Left lung (tissue), 10 donors: ENCODE results near the gene KSR2. TPM values are rescaled to one million over a fixed set of nuclear protein-coding genes. Genes with fewer than 3 reads are reported as not detected.

ENCODE experiments used
- ATAC-seq: fragments of 200-7000 bp; cut with Tn5 transposase; one replicate; pipeline ENCODE4 v1.9.1; 2020; ENCODE audit warnings: moderate library complexity
- DNase-seq, 4 donors: peaks; one replicate each; pipeline ENCODE4 v3.0.0-alpha.2; 2013 to 2020
- H3K27ac ChIP-seq, 2 donors: fragments of 200-600 bp; sonication (generic) in 1 of 2; one replicate each; pipeline versions ENCODE4 v1.5.0 to v1.8.0; 2020 to 2021
- H3K27me3 ChIP-seq, 2 donors: fragments of 200-600 bp; sonication (generic) in 1 of 2; one replicate each; pipeline versions ENCODE4 v1.5.0 to v1.8.0; 2020 to 2021
- H3K36me3 ChIP-seq, 2 donors: fragments of 200-600 bp; sonication (generic) in 1 of 2; one replicate each; pipeline versions ENCODE4 v1.5.0 to v1.8.0; 2020 to 2021
- H3K4me1 ChIP-seq, 2 donors: fragments of 200-600 bp; one replicate each; pipeline ENCODE4 v1.8.0; 2021
- H3K4me3 ChIP-seq, 2 donors: fragments of 200-600 bp; sonication (generic) in 1 of 2; one replicate each; pipeline versions ENCODE4 v1.5.0 to v1.8.0; 2020 to 2021; ENCODE audit warnings: mild to moderate bottlenecking in 1 of 2
- H3K9me3 ChIP-seq, 2 donors: fragments of 200-600 bp; sonication (generic) in 1 of 2; one replicate each; pipeline versions ENCODE4 v1.5.0 to v1.8.0; 2020 to 2021
- intact Hi-C, 2 donors: fragments of 100-400 bp; cut with DNase I; formaldehyde crosslinking; loops; one replicate each; pipeline versions ENCODE4 v1.11.2 to v1.14.2; 2022
- polyA plus RNA-seq, 6 donors: library from polyadenylated mRNA; unstranded; fragments of 120-200 nt; gene quantifications; one replicate each; pipeline ENCODE4 v1.2.1, GENCODE V29; 2013; ENCODE audit not compliant: insufficient read length in 6 of 6
- total RNA-seq, 2 donors: library from RNA; stranded (reverse); fragmentation: NEBNext Ultra II Directional; extraction: Animal tissue kit (Norgen Biotek cat#: 25700); gene quantifications; one replicate each; pipeline ENCODE4 v1.2.1, GENCODE V29; 2021
- TF ChIP-seq, protein P1 (sequence below), 2 donors: fragments of 200-600 bp; sonication (generic) in 1 of 2; IDR thresholded peaks; one replicate each; pipeline versions ENCODE4 v1.5.0 to v1.8.0; 2021; ENCODE audit warnings: antibody characterized with exemption in 2 of 2
- donor health status: DM: no; HTN: yes; CAD: no.
- donor health status: DM: no; HTN: no; CAD: no.

The KSR2 gene
- total and polyA plus RNA-seq, 8 donors = 0.28 to 1.4 (median 0.41) TPM

DNA sequence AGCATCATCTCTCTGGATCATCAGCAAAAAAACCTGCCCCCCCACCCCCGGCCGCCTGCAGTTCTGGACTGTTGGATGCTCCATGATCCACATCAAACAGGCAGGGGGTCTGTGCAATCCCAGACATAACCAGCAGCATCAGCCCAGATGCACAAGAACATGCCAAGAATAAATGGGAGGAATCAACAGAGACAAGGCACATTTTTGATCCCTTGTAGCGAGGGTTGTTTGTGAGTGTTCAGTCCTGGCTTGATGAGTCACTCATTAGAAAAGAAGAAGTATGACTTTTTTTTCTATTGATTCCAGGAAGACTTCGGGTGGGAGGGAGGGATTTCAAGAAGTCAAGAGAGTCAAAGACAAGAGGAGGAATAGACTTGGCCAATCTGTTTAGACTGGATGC, 244.2 kb downstream of the KSR2 start:
- Histone ChIP-seq H3K9me3 (no peaks in the 10 kb centered on the region), H3K27me3 (peaks cover 0 to 8% of the 10 kb centered on the region in 2 donors), H3K4me3 (no peak overlapping the region), H3K36me3 (no peaks in the 10 kb centered on the region), H3K27ac (no peak overlapping the region), H3K4me1 (no peaks in the 10 kb centered on the region)
- TF ChIP-seq, protein P1, sequence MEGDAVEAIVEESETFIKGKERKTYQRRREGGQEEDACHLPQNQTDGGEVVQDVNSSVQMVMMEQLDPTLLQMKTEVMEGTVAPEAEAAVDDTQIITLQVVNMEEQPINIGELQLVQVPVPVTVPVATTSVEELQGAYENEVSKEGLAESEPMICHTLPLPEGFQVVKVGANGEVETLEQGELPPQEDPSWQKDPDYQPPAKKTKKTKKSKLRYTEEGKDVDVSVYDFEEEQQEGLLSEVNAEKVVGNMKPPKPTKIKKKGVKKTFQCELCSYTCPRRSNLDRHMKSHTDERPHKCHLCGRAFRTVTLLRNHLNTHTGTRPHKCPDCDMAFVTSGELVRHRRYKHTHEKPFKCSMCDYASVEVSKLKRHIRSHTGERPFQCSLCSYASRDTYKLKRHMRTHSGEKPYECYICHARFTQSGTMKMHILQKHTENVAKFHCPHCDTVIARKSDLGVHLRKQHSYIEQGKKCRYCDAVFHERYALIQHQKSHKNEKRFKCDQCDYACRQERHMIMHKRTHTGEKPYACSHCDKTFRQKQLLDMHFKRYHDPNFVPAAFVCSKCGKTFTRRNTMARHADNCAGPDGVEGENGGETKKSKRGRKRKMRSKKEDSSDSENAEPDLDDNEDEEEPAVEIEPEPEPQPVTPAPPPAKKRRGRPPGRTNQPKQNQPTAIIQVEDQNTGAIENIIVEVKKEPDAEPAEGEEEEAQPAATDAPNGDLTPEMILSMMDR (IDR thresholded peaks at IDR 0.05) = no peak
- DNase-seq (no peak), ATAC-seq (no peak)
- intact Hi-C loops = no loop called here

DNA sequence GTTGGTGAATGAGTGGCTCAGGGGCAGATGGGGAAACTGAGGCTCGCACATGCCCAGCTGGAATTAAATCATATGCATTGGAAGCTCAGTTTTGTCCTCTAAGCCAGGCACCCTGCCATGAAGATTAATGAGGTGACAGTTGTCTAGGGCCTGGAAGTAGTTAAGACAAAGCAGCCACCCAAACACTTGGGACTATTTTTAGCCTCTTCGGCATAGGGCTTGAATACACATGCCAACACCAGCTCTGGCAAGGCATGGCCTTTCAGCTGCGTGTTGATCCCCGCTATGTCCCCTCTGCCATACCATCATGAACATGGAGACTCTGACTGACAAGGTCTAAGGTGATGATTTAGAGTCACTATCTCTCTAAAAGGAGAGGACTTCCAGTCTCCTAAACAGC, 250.2 kb downstream of the KSR2 start:
- no peak overlapping the region for H3K27ac ChIP-seq
- TF ChIP-seq, protein P1 (IDR thresholded peaks at IDR 0.05) = no peak

DNA sequence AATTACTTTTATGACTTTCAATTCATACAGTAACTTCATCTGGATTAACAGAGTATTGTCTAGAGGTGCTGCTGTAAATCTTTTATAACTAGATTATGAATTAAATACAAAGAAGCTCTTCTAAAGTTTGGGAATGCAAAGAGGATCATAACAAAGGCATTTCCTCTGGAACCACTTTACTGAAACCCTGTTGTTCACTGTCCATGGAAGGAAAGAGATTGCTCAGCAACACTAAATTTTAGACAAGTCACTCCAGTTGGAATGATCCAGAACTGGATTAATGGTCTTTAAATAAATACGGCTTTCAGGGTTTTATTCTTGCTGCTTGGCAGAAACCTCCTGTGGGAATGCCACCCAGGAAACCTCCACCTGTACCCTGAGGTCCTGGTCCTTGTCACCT, 250.6 kb downstream of the KSR2 start:
- TF ChIP-seq, protein P1 (IDR thresholded peaks at IDR 0.05) = no peak
- ATAC-seq = no peak
- H3K27me3 ChIP-seq = no peaks in the 10 kb centered on the region
- intact Hi-C loops = no loop called here
- H3K36me3 ChIP-seq = no peaks in the 10 kb centered on the region
- no peak overlapping the region for H3K4me3 ChIP-seq
- H3K9me3 ChIP-seq = no peaks in the 10 kb centered on the region
- no peak overlapping the region for H3K27ac ChIP-seq
- no peaks in the 10 kb centered on the region for H3K4me1 ChIP-seq
- no peak for DNase-seq

More for the DNA sequence above, 250.2 kb downstream of the KSR2 start:
- no peak for ATAC-seq
- Histone ChIP-seq H3K36me3 (no peaks in the 10 kb centered on the region), H3K9me3 (no peaks in the 10 kb centered on the region), H3K4me3 (no peak overlapping the region), H3K4me1 (no peaks in the 10 kb centered on the region), H3K27me3 (no peaks in the 10 kb centered on the region)
- intact Hi-C loops = no loop called here
- no peak for DNase-seq

DNA sequence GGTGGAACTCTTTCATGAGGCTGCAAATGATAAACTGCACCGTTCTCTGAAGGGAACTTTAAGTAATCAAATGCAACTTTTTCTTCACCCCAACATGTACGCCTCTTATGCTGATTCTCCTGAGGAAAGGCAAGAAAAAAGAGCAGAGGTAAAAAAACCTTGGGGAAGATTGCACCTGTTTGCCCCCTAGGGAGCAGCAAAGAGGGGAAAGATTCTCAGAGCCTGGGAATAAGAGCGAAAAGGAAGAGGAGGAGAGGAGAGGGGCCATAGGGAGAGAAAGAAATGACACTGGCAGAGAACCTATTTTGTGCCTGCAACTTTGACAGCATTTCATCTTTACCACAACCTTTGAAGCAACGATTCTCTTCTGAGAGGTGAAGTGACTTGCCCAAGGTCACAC, 254.6 kb downstream of the KSR2 start:
- ATAC-seq (no peak), DNase-seq (no peak)
- Histone ChIP-seq H3K36me3 (no peaks in the 10 kb centered on the region), H3K27me3 (no peaks in the 10 kb centered on the region), H3K4me3 (no peak overlapping the region), H3K9me3 (no peaks in the 10 kb centered on the region), H3K4me1 (no peaks in the 10 kb centered on the region), H3K27ac (no peak overlapping the region)
- intact Hi-C loops = no loop called here
- TF ChIP-seq, protein P1 (IDR thresholded peaks at IDR 0.05) = no peak

DNA sequence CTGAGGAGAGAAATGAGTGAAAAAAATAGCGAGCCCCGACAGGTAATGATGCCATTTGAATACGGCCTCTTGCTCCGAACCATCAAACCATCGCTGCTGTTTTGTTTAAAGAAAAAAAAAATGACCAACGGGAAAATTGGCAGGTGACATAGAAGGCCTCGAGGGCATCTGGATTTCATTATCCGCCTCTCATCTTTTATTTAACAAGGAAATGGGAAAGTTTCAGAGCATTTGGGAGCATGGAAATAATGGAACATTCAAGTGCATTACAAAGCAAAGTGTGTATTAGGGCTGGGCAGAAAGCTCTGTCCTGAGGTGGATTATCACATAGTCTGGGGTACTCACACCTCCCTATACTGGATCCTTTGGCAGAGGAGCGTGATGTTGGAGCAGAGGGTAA, 258.7 kb downstream of the KSR2 start:
- Histone ChIP-seq H3K36me3 (no peaks in the 10 kb centered on the region), H3K4me1 (no peaks in the 10 kb centered on the region), H3K27ac (no peak overlapping the region), H3K4me3 (no peak overlapping the region), H3K27me3 (no peaks in the 10 kb centered on the region), H3K9me3 (no peaks in the 10 kb centered on the region)
- DNase-seq (no peak), ATAC-seq (no peak)
- intact Hi-C loops = no loop called here
- TF ChIP-seq, protein P1 (IDR thresholded peaks at IDR 0.05) = no peak
